Uterus (tissue), 4 donors: ENCODE results near the gene STAMBP. TPM values are rescaled to one million over a fixed set of nuclear protein-coding genes. Genes with fewer than 3 reads are reported as not detected.

Experiments
- DNase-seq, 2 donors: peaks; one replicate each; pipeline ENCODE4 v3.0.0-alpha.2; 2019 to 2020
- H3K27ac ChIP-seq, 2 donors: fragments of 200-600 bp; sonication (generic); 1 replicate in 1 of 2; 2 replicates in 1 of 2; pipeline ENCODE4 v1.5.1; 2016 to 2018
- H3K27me3 ChIP-seq, 2 donors: fragments of 200-600 bp; sonication (generic); one replicate each; pipeline ENCODE4 v1.5.1; 2018 to 2019; ENCODE audit warnings: control low read depth in 1 of 2
- H3K36me3 ChIP-seq, 2 donors: fragments of 200-600 bp; sonication (generic); one replicate each; pipeline ENCODE4 v1.5.1; 2019; ENCODE audit warnings: control low read depth in 1 of 2
- H3K4me1 ChIP-seq, 2 donors: fragments of 200-600 bp; sonication (generic); one replicate each; pipeline ENCODE4 v1.5.1; 2018 to 2019; ENCODE audit warnings: control low read depth in 1 of 2
- H3K4me3 ChIP-seq, 2 donors: fragments of 200-600 bp; sonication (generic); 1 replicate in 1 of 2; 2 replicates in 1 of 2; pipeline ENCODE4 v1.5.1; 2018 to 2019; ENCODE audit warnings: mild to moderate bottlenecking in 1 of 2
- H3K9me3 ChIP-seq, 2 donors: fragments of 200-600 bp; sonication (generic); one replicate each; pipeline ENCODE4 v1.5.1; 2019; ENCODE audit warnings: control low read depth in 1 of 2
- POLR2A ChIP-seq, 2 donors: fragments of 450-650 bp; IDR thresholded peaks; one replicate each; pipeline ENCODE4 v1.6.1; 2016; ENCODE audit warnings: antibody characterized with exemption in 2 of 2, mild to moderate bottlenecking in 1 of 2, moderate library complexity in 1 of 2
- intact Hi-C: fragments of 100-400 bp; cut with DNase I; formaldehyde crosslinking; loops from one replicate; pipeline ENCODE4 v1.15.1; 2023; ENCODE audit warnings: low total_unique reads
- total RNA-seq, 4 donors: library from RNA; depleted of rRNA in 3 of 4; stranded (reverse); fragments of >200 nt in 3 of 4; gene quantifications; one replicate each; pipeline versions ENCODE4 v1.1.0 to v1.2.4, GENCODE V29; 2014 to 2023
- TF ChIP-seq, protein P1 (sequence below), 4 experiments: fragments of 200-600 bp in 2 of 4; fragments of 450-650 bp in 2 of 4; sonication (generic) in 2 of 4; IDR thresholded peaks; one replicate each; pipeline ENCODE4 v1.5.1; 2016 to 2019; ENCODE audit warnings: antibody characterized with exemption in 4 of 4, mild to moderate bottlenecking in 2 of 4, moderate library complexity in 1 of 4
- donor health status: DM: yes; HTN: yes; CAD: no.

STAMBP gene
- total RNA-seq, 4 donors from 2014 or later, result 31.8 to 115 (median 43.7) TPM

DNA sequence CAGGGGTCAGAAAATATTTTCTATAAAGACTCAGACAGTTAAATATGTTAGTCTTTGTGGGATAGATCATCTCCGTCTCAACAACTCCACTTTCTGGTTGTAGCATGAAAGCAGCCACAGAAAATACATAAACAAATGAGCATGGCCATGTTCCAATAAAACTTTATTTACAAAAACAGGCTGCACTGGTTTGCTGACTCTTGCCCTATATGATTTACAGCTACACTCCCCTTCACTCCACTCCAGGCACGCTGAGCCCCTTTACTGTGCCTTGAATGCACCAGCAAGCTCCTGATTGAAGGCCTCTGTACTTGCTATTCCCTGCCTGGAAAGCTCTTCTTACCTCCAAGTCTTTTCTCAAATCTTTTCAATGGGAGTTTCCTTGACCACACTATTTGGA is 5.8 kb upstream of the STAMBP start:
- Histone ChIP-seq H3K27me3 (no peaks in the 10 kb centered on the region), H3K4me1 (no peaks in the 10 kb centered on the region), H3K36me3 (no peaks in the 10 kb centered on the region), H3K27ac (no peak overlapping the region), H3K9me3 (no peaks in the 10 kb centered on the region), H3K4me3 (no peak overlapping the region)
- TF ChIP-seq POLR2A (IDR thresholded peaks at IDR 0.05), result no peak
- TF ChIP-seq, protein P1, sequence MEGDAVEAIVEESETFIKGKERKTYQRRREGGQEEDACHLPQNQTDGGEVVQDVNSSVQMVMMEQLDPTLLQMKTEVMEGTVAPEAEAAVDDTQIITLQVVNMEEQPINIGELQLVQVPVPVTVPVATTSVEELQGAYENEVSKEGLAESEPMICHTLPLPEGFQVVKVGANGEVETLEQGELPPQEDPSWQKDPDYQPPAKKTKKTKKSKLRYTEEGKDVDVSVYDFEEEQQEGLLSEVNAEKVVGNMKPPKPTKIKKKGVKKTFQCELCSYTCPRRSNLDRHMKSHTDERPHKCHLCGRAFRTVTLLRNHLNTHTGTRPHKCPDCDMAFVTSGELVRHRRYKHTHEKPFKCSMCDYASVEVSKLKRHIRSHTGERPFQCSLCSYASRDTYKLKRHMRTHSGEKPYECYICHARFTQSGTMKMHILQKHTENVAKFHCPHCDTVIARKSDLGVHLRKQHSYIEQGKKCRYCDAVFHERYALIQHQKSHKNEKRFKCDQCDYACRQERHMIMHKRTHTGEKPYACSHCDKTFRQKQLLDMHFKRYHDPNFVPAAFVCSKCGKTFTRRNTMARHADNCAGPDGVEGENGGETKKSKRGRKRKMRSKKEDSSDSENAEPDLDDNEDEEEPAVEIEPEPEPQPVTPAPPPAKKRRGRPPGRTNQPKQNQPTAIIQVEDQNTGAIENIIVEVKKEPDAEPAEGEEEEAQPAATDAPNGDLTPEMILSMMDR (IDR thresholded peaks at IDR 0.05), result no peak
- intact Hi-C loops, result no loop called here
- DNase-seq, result no peak

DNA sequence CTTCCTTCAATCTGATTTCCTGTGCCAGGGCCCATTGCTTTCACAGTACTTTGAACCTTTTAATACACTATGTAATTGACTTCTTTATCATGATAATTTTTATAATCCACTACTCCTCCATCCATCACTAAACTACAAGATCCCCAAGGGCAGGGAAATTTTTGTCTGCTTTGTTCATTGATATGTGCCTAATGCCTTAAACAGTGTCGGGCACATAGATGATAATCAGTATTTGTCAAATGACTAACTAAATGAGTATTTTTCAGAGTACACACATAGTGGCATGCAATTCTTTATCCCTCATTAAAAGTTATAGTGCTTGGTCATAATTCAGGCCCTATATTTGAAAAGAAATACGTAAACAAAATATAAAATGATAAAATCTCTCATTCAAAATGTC is 5.3 kb upstream of the STAMBP start:
- no peaks in the 10 kb centered on the region for H3K36me3 ChIP-seq
- TF ChIP-seq, protein P1 (IDR thresholded peaks at IDR 0.05), result no peak
- no peak for TF ChIP-seq POLR2A (IDR thresholded peaks at IDR 0.05)
- H3K4me1 ChIP-seq, result no peaks in the 10 kb centered on the region
- intact Hi-C loops, result no loop called here
- no peak overlapping the region for H3K4me3 ChIP-seq
- H3K27ac ChIP-seq, result no peak overlapping the region
- DNase-seq, result no peak
- H3K9me3 ChIP-seq, result no peaks in the 10 kb centered on the region
- no peaks in the 10 kb centered on the region for H3K27me3 ChIP-seq

DNA sequence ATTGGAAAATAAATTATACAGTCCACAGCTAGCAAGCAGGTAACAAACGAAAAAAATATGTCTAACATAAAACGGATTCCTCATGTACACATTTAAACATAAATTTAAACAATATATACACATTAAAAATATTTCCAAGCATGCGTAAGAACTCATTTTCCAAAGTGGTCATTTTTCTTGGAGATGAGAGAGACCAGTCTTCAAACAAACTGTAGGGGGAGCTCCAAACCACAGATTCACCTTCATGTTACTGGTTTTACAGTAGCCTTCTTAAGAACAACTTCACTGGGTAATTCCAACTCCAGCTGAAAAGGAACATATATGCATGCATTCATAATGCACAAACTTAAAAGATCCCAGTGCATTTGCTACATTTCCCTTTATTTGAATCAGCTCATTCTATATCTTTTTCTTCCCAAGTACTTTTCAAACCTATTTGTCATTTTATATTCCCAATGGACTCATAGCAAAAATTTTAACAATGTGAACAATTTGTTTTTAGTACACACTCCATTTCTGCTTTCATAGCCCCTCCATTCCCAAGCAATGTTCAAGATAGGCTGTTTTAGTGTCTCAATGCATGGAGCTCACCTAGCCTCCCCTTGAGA is 4.7 kb upstream of the STAMBP start:
- Histone ChIP-seq H3K4me3 (no peak overlapping the region), H3K27me3 (no peaks in the 10 kb centered on the region), H3K4me1 (no peaks in the 10 kb centered on the region), H3K9me3 (no peaks in the 10 kb centered on the region), H3K27ac (no peak overlapping the region), H3K36me3 (no peaks in the 10 kb centered on the region)
- DNase-seq, result peak in 1 of 2 donors; percentile 42
- TF ChIP-seq, protein P1 (IDR thresholded peaks at IDR 0.05), result peak; percentile 58 to 84 (median 77)
- no peak for TF ChIP-seq POLR2A (IDR thresholded peaks at IDR 0.05)
- intact Hi-C loops, result no loop called here

DNA sequence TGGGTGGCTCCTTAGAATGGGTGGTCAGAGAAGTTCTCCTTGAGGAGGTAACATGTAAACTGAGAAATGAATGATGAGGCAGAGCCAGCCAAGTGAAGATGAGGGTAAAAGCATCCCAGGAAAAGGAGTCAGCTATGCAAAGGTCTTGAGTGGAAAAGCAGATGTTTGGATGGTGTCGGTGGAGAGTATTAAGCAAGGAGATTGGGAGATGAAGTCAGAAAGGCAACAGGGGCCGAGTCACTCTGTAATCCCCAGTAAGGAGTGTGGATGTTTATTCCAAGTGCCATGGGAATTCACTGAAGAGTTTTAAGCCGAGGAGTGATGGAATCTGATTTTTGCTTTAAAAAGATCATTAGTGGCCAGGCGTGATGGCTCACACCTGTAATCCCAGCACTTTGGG is 3.4 kb upstream of the STAMBP start:
- no peaks in the 10 kb centered on the region for H3K4me1 ChIP-seq
- no peaks in the 10 kb centered on the region for H3K9me3 ChIP-seq
- H3K27me3 ChIP-seq, result no peaks in the 10 kb centered on the region
- intact Hi-C loops, result no loop called here
- no peaks in the 10 kb centered on the region for H3K36me3 ChIP-seq
- H3K27ac ChIP-seq, result no peak overlapping the region
- no peak overlapping the region for H3K4me3 ChIP-seq
- TF ChIP-seq, protein P1 (IDR thresholded peaks at IDR 0.05), result no peak
- TF ChIP-seq POLR2A (IDR thresholded peaks at IDR 0.05), result no peak
- no peak for DNase-seq

DNA sequence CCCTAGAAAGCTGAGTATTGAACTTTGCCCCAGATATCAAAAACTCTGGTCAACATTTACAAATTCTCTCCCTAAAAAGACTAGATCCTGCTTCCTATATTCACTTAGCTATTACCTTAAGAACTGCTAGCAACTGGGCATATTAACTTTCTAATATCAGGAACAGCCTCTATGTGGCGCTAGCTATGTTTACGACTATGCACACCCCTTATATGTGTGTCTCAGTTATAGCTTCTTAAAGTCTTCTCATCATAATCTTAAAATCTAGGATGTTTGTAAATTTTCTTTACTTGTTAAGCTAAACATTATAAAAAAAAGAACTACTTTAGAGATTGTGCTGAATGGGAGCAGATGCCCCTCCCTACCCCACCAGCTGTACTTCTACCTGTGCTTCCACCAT is 1.7 kb upstream of the STAMBP start:
- no peak overlapping the region for H3K27ac ChIP-seq
- H3K36me3 ChIP-seq, result no peaks in the 10 kb centered on the region
- no peak overlapping the region for H3K4me3 ChIP-seq
- TF ChIP-seq, protein P1 (IDR thresholded peaks at IDR 0.05), result no peak
- no peak for TF ChIP-seq POLR2A (IDR thresholded peaks at IDR 0.05)
- intact Hi-C loops, result no loop called here
- no peaks in the 10 kb centered on the region for H3K9me3 ChIP-seq
- no peaks in the 10 kb centered on the region for H3K27me3 ChIP-seq
- H3K4me1 ChIP-seq, result no peaks in the 10 kb centered on the region
- DNase-seq, result no peak
